Endothelial cell of umbilical vein (primary cell): ENCODE data around the gene ZRSR2.

Source experiments
- JUN ChIP-seq: IDR thresholded peaks from 2 replicates; pipeline ENCODE4 v1.6.1; 2011; ENCODE audit warnings: borderline replicate concordance, low read depth; ENCODE audit not compliant: insufficient read length, insufficient read depth
- MAX ChIP-seq: IDR thresholded peaks from 2 replicates; pipeline ENCODE4 v1.6.1; 2011; ENCODE audit not compliant: insufficient read depth, insufficient read length
- TF ChIP-seq, protein P1 (sequence below), 2 donors: IDR thresholded peaks; 1 replicate in 1 of 2; 2 replicates in 1 of 2; pipeline ENCODE4 v1.5.1; 2011; ENCODE audit warnings: low read length in 2 of 2, mild to moderate bottlenecking in 2 of 2, moderate library complexity in 2 of 2, control low read depth in 1 of 2, inconsistent platforms in 1 of 2, low read depth in 1 of 2; ENCODE audit not compliant: insufficient read depth in 1 of 2; ENCODE audit errors: extremely low read depth in 1 of 2

- TF ChIP-seq, protein P1, sequence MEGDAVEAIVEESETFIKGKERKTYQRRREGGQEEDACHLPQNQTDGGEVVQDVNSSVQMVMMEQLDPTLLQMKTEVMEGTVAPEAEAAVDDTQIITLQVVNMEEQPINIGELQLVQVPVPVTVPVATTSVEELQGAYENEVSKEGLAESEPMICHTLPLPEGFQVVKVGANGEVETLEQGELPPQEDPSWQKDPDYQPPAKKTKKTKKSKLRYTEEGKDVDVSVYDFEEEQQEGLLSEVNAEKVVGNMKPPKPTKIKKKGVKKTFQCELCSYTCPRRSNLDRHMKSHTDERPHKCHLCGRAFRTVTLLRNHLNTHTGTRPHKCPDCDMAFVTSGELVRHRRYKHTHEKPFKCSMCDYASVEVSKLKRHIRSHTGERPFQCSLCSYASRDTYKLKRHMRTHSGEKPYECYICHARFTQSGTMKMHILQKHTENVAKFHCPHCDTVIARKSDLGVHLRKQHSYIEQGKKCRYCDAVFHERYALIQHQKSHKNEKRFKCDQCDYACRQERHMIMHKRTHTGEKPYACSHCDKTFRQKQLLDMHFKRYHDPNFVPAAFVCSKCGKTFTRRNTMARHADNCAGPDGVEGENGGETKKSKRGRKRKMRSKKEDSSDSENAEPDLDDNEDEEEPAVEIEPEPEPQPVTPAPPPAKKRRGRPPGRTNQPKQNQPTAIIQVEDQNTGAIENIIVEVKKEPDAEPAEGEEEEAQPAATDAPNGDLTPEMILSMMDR (IDR thresholded peaks at IDR 0.05; ENCODE audit: extremely low read depth in 1 of 2, insufficient read depth in 1 of 2, low read depth in 1 of 2, low read length in 2 of 2), result no peak
- TF ChIP-seq MAX, result no peak
- TF ChIP-seq JUN, result no peak
Observed at GRCh38 chrX:15869695-15870094, 79.4 kb downstream of the ZRSR2 start.
